HEK293T (cell line): ENCODE results near the gene CFAP100.

Experiments
- ARNT ChIP-seq: fragments of 450-650 bp; IDR thresholded peaks from 2 replicates; pipeline ENCODE4 v1.6.1; 2017; ENCODE audit warnings: mild to moderate bottlenecking
- BHLHE40 ChIP-seq: fragments of 450-650 bp; IDR thresholded peaks from 2 replicates; pipeline ENCODE4 v1.6.1; 2016; ENCODE audit warnings: mild to moderate bottlenecking, moderate library complexity, borderline replicate concordance
- FOXA1 ChIP-seq: fragments of 450-650 bp; IDR thresholded peaks from 2 replicates; pipeline ENCODE4 v1.6.1; 2016; ENCODE audit warnings: mild to moderate bottlenecking
- FOXK2 ChIP-seq: fragments of 450-650 bp; IDR thresholded peaks from 2 replicates; pipeline ENCODE4 v1.6.1; 2016; ENCODE audit warnings: mild to moderate bottlenecking
- HDGF ChIP-seq: fragments of 450-650 bp; IDR thresholded peaks from 2 replicates; pipeline ENCODE4 v1.6.1; 2017; ENCODE audit warnings: antibody characterized with exemption, borderline replicate concordance
- NFRKB ChIP-seq: fragments of 450-650 bp; IDR thresholded peaks from 2 replicates; pipeline ENCODE4 v1.6.1; 2016; ENCODE audit warnings: mild to moderate bottlenecking, moderate library complexity
- SUZ12 ChIP-seq: fragments of 450-650 bp; IDR thresholded peaks from 2 replicates; pipeline ENCODE4 v1.6.1; 2016; ENCODE audit warnings: mild to moderate bottlenecking

- TF ChIP-seq SUZ12: no peak
- TF ChIP-seq NFRKB: no peak
- no peak for TF ChIP-seq BHLHE40
- no peak for TF ChIP-seq HDGF
- TF ChIP-seq FOXK2: no peak
- no peak for TF ChIP-seq FOXA1
- TF ChIP-seq ARNT: no peak
Observed at GRCh38 chr3:126349071-126349470, 45.6 kb upstream of the CFAP100 start.
